ENCODE measurements around the gene LYPD6B.

The LYPD6B gene

GRCh38 chr2:149020432-149020851 is 18.1 kb upstream of the LYPD6B start:
- FAIRE-seq (no peak), DNase-seq (ENCODE audit: insufficient read length, low spot score) (no peak)
- TF ChIP-seq POLR2A (IDR thresholded peaks at IDR 0.05; ENCODE audit: low read depth, low read length) = no peak

- no peak for FAIRE-seq
- TF ChIP-seq POLR2A (IDR thresholded peaks at IDR 0.05; ENCODE audit: low read depth, low read length) = no peak
- DNase-seq (ENCODE audit: insufficient read length, low spot score) = no peak
Measured at GRCh38 chr2:149021271-149021719, 17.2 kb upstream of the LYPD6B start.

- FAIRE-seq = no peak
- TF ChIP-seq POLR2A (IDR thresholded peaks at IDR 0.05; ENCODE audit: low read depth, low read length) = no peak
Measured at GRCh38 chr2:149021761-149022160, 16.7 kb upstream of the LYPD6B start.

GRCh38 chr2:149023091-149023490 is 15.4 kb upstream of the LYPD6B start:
- DNase-seq (ENCODE audit: insufficient read length, low spot score) (no peak), FAIRE-seq (no peak)
- TF ChIP-seq POLR2A (IDR thresholded peaks at IDR 0.05; ENCODE audit: low read depth, low read length) = no peak

More at GRCh38 chr2:149021761-149022160, 16.7 kb upstream of the LYPD6B start:
- DNase-seq (ENCODE audit: insufficient read length, low spot score) = no peak

- no peak for FAIRE-seq
- no peak for DNase-seq (ENCODE audit: insufficient read length, low spot score)
- no peak for TF ChIP-seq POLR2A (IDR thresholded peaks at IDR 0.05; ENCODE audit: low read depth, low read length)
Measured at GRCh38 chr2:149027590-149028250, 10.8 kb upstream of the LYPD6B start.

- FAIRE-seq = no peak
- no peak for DNase-seq (ENCODE audit: insufficient read length, low spot score)
- TF ChIP-seq POLR2A (IDR thresholded peaks at IDR 0.05; ENCODE audit: low read depth, low read length) = no peak
Measured at GRCh38 chr2:149028377-149028776, 10.1 kb upstream of the LYPD6B start.

- no peak for TF ChIP-seq POLR2A (IDR thresholded peaks at IDR 0.05; ENCODE audit: low read depth, low read length)
- no peak for DNase-seq (ENCODE audit: insufficient read length, low spot score)
- no peak for FAIRE-seq
Measured at GRCh38 chr2:149028891-149029290, 9.6 kb upstream of the LYPD6B start.

GRCh38 chr2:149029307-149029965 is 9.1 kb upstream of the LYPD6B start:
- no peak for TF ChIP-seq POLR2A (IDR thresholded peaks at IDR 0.05; ENCODE audit: low read depth, low read length)
- DNase-seq (ENCODE audit: insufficient read length, low spot score) (no peak), FAIRE-seq (no peak)

- TF ChIP-seq POLR2A (IDR thresholded peaks at IDR 0.05; ENCODE audit: low read depth, low read length) = no peak
- DNase-seq (ENCODE audit: insufficient read length, low spot score) (no peak), FAIRE-seq (no peak)
Measured at GRCh38 chr2:149031396-149031795, 7.1 kb upstream of the LYPD6B start.

- no peak for TF ChIP-seq POLR2A (IDR thresholded peaks at IDR 0.05; ENCODE audit: low read depth, low read length)
- DNase-seq (ENCODE audit: insufficient read length, low spot score) (no peak), FAIRE-seq (no peak)
Measured at GRCh38 chr2:149033716-149034115, 4.8 kb upstream of the LYPD6B start.

- TF ChIP-seq POLR2A (IDR thresholded peaks at IDR 0.05; ENCODE audit: low read depth, low read length) = no peak
- no peak for DNase-seq (ENCODE audit: insufficient read length, low spot score)
- no peak for FAIRE-seq
Measured at GRCh38 chr2:149034406-149034805, 4.1 kb upstream of the LYPD6B start.

GRCh38 chr2:149036507-149037293 is 1.8 kb upstream of the LYPD6B start:
- no peak for FAIRE-seq
- no peak for TF ChIP-seq POLR2A (IDR thresholded peaks at IDR 0.05; ENCODE audit: low read depth, low read length)
- DNase-seq (ENCODE audit: insufficient read length, low spot score) = no peak

GRCh38 chr2:149037851-149038250 is 648 bp upstream of the LYPD6B start:
- DNase-seq (ENCODE audit: insufficient read length, low spot score) (no peak), FAIRE-seq (no peak)
- TF ChIP-seq POLR2A (IDR thresholded peaks at IDR 0.05; ENCODE audit: low read depth, low read length) = no peak

- no peak for TF ChIP-seq POLR2A (IDR thresholded peaks at IDR 0.05; ENCODE audit: low read depth, low read length)
- no peak for FAIRE-seq
Measured at GRCh38 chr2:149039213-149039724, 770 bp downstream of the LYPD6B start.

More at GRCh38 chr2:149039213-149039724, 770 bp downstream of the LYPD6B start:
- DNase-seq (ENCODE audit: insufficient read length, low spot score) = no peak
